Dendritic cell treated with granulocyte-macrophage colony-stimulating factor and Interleukin-4, amounts not matched to agents 40 ng/mL and 50 ng/mL, for 4 days (primary cell): ENCODE results near the gene GJC2.

Experiments used
- H3K27ac Mint-ChIP-seq: one replicate; pipeline ENCODE4 v1.8.0; 2022; ENCODE audit warnings: mild to moderate bottlenecking, mixed read lengths
- H3K27me3 Mint-ChIP-seq: one replicate; pipeline ENCODE4 v1.8.0; 2022; ENCODE audit warnings: mild to moderate bottlenecking, mixed read lengths
- H3K36me3 Mint-ChIP-seq: one replicate; pipeline ENCODE4 v1.8.0; 2022; ENCODE audit warnings: low read depth, mixed read lengths
- H3K4me1 Mint-ChIP-seq: one replicate; pipeline ENCODE4 v1.8.0; 2022; ENCODE audit warnings: low read depth, mixed read lengths
- H3K4me3 Mint-ChIP-seq: one replicate; pipeline ENCODE4 v1.8.0; 2022; ENCODE audit warnings: mild to moderate bottlenecking, moderate library complexity, mixed read lengths
- H3K9me3 Mint-ChIP-seq: one replicate; pipeline ENCODE4 v1.8.0; 2022; ENCODE audit warnings: mixed read lengths
- intact Hi-C: fragments of 100-400 bp; cut with micrococcal nuclease; formaldehyde crosslinking; loops from one replicate; pipeline ENCODE4 v1.15.0; 2022

The GJC2 gene

DNA sequence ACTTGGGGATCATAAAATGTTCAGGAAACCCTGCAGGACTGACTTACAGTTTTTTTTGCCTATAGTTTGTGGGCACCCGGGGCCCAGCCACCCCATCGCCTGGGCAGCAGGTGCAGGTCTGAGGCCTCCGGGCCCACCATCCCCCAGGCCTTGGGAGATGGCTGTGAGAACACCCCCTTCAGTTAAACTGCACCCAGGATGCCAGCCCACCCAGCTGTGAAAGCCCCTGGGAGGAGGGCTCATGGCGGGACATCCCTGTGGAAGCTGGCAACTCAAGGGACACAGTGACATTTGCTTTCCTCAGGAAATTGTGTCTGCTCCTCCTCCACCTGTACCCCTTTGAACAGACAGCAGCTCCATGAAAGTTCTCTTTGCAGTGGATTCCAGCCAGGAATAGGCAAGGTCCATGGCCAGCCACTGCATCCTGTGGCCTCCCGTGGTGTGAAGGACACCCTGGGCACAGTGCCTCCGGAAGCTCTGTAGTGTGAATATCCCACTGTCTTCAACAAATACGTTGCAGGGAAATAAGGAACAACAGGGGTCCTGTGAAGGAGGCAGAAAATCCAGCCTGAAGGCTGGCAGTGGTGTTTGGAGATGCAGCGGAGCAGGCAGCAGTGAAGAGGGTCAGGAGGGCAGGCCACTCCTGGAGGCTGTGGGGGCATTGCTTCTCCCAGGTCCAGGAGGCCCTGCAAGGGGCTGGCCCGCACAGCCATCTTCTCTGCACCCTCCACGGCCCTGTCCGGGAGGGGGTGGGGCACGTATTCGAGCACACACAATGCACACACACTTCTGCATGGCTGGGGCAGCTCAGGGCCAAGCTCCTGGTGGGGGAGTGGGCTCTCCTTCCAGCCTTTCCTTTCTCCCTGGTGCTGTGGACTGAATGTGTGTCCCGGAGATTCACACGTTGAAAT is 56.1 kb downstream of the GJC2 start:
- no peak overlapping the region for H3K4me3 Mint-ChIP-seq
- intact Hi-C loops, result no loop called here
- no peaks in the 10 kb centered on the region for H3K9me3 Mint-ChIP-seq
- no peak overlapping the region for H3K27ac Mint-ChIP-seq
- no peaks in the 10 kb centered on the region for H3K4me1 Mint-ChIP-seq
- peaks cover 18% of the 10 kb centered on the region for H3K27me3 Mint-ChIP-seq
- H3K36me3 Mint-ChIP-seq, result no peaks in the 10 kb centered on the region

- Mint-ChIP-seq H3K4me3 (no peak overlapping the region), H3K4me1 (no peaks in the 10 kb centered on the region), H3K36me3 (no peaks in the 10 kb centered on the region), H3K27me3 (peaks cover 23% of the 10 kb centered on the region), H3K27ac (no peak overlapping the region), H3K9me3 (no peaks in the 10 kb centered on the region)
- intact Hi-C loops, result no loop called here
Observed at GRCh38 chr1:228206582-228207351, 57.0 kb downstream of the GJC2 start.

GRCh38 chr1:228207381-228207810 is 57.7 kb downstream of the GJC2 start:
- H3K4me3 Mint-ChIP-seq, result no peak overlapping the region
- no peaks in the 10 kb centered on the region for H3K9me3 Mint-ChIP-seq
- no peaks in the 10 kb centered on the region for H3K4me1 Mint-ChIP-seq
- H3K27me3 Mint-ChIP-seq, result peaks cover 23% of the 10 kb centered on the region
- no peak overlapping the region for H3K27ac Mint-ChIP-seq
- no peaks in the 10 kb centered on the region for H3K36me3 Mint-ChIP-seq
- intact Hi-C loops, result no loop called here

DNA sequence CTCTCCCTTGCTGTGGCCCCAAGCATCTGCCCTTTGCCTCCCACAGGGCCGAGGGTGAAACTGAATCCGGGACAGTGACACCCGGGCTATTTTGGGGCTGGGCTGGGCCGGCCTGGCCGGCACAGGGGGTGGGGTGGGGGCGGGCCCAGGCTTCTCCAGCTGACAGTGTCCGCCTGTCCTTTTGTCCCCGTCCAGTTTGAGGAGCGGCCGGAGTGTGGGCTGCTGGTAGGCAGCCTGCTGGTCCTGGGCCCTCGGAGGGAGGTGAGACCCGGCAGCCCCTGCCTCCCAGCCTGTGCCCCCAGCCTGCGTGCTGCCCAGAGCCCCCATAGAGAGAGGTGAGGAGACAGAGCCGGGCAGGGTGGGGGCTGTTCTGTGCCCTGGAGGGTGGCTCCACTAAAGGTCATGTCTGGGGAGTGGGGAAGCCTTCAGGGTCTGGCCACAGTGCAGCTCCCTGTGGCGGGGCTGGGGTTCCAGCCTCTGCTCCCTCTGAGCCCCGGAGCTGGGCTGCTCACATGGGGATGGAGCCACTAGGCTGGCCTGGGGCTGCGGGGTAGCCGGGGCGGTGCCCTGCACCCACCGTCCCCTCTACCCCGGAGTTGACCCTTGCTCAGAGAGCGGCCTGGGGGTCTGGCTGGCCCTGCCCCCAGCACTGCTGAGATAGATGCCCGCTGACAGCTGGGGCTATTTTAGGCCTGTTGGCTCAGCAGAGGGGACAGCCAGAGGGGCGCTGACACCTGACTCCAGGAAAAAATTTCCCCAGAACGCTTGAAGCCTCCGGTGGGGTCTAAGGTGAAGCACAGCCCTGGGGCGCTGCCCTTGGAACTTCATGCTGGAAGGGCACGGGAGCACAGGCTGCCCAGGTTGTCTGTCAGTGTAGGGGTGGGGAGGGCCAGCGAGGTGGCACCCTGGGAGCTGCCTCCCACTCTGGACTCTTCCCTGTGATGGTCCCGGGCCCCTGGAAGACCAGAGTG is 58.4 kb downstream of the GJC2 start, which contains the start of gene OBSCN:
Gene OBSCN (plus strand): TSS at position 194 of the 971 bp plus-strand sequence. CDS start 3,740 bp downstream, outside the sequence.
- peaks cover 3% of the 10 kb centered on the region for H3K4me1 Mint-ChIP-seq

GRCh38 chr1:228208831-228209551 is 59.3 kb downstream of the GJC2 start:
- Mint-ChIP-seq H3K4me3 (no peak overlapping the region), H3K27me3 (peaks cover 32% of the 10 kb centered on the region), H3K27ac (no peak overlapping the region), H3K36me3 (no peaks in the 10 kb centered on the region), H3K4me1 (peaks cover 8% of the 10 kb centered on the region), H3K9me3 (no peaks in the 10 kb centered on the region)
- intact Hi-C loops, result no loop called here

More for the DNA sequence above, 58.4 kb downstream of the GJC2 start, which contains the start of gene OBSCN:
- Mint-ChIP-seq H3K27ac (no peak within 1 kb of the TSS), H3K27me3 (peaks cover 28% of the 10 kb centered on the region), H3K36me3 (no peaks in the 10 kb centered on the region), H3K9me3 (no peaks in the 10 kb centered on the region), H3K4me3 (no peak within 1 kb of the TSS)
- intact Hi-C loops, result no loop called here
